ENCODE results near the gene DMTF1. TPM values are rescaled to one million over a fixed set of nuclear protein-coding genes. Genes with fewer than 3 reads are reported as not detected.

DMTF1 gene
- total RNA-seq, 2 experiments from 2014 or later, result 111 to 197 TPM

DNA sequence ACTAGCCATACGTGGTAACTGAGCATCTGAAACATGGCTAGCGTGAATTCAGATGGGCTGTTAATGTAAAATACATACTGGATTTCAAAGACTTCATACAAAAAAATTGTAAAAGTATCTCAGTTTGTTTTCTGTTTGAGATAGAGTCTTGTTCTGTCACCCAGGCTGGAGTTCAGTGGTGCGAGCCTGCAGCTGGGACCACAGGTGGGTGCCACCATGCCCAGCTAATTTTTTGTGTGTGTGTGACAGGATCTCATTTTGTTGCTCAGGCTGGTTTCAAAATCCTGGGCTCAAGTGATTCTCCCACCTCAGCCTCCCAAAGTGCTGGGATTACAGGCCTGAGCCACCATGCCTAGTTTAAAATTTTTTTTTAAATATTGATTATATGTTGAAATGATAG is 62.8 kb downstream of the DMTF1 start:
- BruUV-seq (replicated peaks), result no TSS peak
- peaks cover 82% of the 10 kb centered on the region for H3K36me3 ChIP-seq (ENCODE audit: insufficient read depth, low read length)
- no peak for TF ChIP-seq EZH2phosphoT487 (IDR thresholded peaks at IDR 0.05; ENCODE audit: borderline replicate concordance, low read depth, low read length)
- TF ChIP-seq, protein P1, sequence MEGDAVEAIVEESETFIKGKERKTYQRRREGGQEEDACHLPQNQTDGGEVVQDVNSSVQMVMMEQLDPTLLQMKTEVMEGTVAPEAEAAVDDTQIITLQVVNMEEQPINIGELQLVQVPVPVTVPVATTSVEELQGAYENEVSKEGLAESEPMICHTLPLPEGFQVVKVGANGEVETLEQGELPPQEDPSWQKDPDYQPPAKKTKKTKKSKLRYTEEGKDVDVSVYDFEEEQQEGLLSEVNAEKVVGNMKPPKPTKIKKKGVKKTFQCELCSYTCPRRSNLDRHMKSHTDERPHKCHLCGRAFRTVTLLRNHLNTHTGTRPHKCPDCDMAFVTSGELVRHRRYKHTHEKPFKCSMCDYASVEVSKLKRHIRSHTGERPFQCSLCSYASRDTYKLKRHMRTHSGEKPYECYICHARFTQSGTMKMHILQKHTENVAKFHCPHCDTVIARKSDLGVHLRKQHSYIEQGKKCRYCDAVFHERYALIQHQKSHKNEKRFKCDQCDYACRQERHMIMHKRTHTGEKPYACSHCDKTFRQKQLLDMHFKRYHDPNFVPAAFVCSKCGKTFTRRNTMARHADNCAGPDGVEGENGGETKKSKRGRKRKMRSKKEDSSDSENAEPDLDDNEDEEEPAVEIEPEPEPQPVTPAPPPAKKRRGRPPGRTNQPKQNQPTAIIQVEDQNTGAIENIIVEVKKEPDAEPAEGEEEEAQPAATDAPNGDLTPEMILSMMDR (conservative IDR thresholded peaks at IDR 0.05; ENCODE audit: low read length), result no peak
- peaks cover 9% of the 10 kb centered on the region; the same call in 1 of the 2 replicates for H3K9me3 ChIP-seq (ENCODE audit: low read length)
- ChIA-PET CTCF (ENCODE audit: unreplicated experiment) (interaction anchor here (1.3 kb wide), 1 partner anchor 60 kb away, joined by 3 read pairs; no protein-coding TSS in a partner anchor), POLR2A (interaction anchor here (0.7 to 7.3 kb wide), 6 partner anchors 12 to 62 kb away, joined by 3 to 192 read pairs (median 31); partner anchors contain the start of gene DMTF1)
- H3K4me1 ChIP-seq (ENCODE audit: insufficient read depth, low read length, poor library complexity, severe bottlenecking), result peaks cover 63% of the 10 kb centered on the region
- peak overlapping the region; percentile 88 for H3K4me2 ChIP-seq (ENCODE audit: low read length)
- H3K79me2 ChIP-seq (ENCODE audit: insufficient read depth, low read depth, low read length), result peaks cover 88% of the 10 kb centered on the region
- no peaks in the 10 kb centered on the region for H3K9me2 ChIP-seq (ENCODE audit: insufficient read depth, low read length)
- peaks cover 42% of the 10 kb centered on the region for H4K20me1 ChIP-seq (ENCODE audit: insufficient read depth, low read length)
- H2AFZ ChIP-seq (ENCODE audit: low read length), result no peak overlapping the region
- intact Hi-C loops (cut with micrococcal nuclease; ENCODE audit: unreplicated experiment), result loop anchor here (5.0 kb wide), 1 partner anchor 717 kb away; the partner anchor contains the start of gene ADAM22
- peak; percentile 78 for DNase-seq (ENCODE audit: low spot score)
- H3K4me3 ChIP-seq (ENCODE audit: low read depth, low read length, poor library complexity, severe bottlenecking), result peak overlapping the region; percentile 82
- peak overlapping the region; percentile 98 for H3K27ac ChIP-seq (ENCODE audit: low read depth, low read length, poor library complexity, severe bottlenecking)

DNA sequence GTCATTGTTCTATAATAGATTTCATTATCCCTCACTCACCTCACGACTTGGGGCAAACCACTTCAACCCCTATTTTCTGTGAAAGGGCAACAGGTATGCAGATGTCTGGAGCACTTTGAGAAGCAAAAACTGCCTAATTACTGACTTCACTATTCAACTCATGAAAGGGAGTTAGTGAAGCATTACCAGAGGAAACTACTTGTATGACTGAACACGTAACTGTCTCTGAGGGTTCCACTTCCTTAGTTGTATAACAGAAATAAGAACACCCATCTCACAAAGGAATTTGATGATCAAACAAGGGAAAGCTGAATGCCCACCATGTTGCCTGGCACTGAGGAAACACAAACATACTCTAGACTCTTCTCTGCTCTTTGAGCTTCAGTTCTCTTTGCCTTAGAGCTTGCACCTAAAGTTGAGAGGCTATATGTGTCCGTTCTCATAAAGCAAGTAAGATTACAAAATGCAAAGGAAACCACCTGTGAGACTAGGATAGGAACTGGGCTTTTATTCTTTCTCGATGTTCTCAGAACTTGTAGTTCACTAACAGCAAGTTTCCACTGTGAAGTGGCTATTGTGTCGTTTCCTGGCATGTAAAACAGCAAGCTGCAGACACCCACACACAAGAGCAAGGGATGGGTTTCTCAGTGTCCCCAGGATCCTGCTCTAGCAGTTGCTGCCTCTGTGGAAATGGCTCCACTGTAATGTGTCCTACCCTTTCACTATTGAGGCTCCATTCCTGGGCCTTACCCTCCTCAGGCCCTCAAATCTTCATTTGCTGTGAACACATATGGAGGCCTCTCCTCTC is 64.7 kb downstream of the DMTF1 start:
- peaks cover 64% of the 10 kb centered on the region for H3K36me3 ChIP-seq (ENCODE audit: insufficient read depth, low read length)
- peaks cover 3% of the 10 kb centered on the region; the same call in 1 of the 2 replicates for H3K9me3 ChIP-seq (ENCODE audit: low read length)
- intact Hi-C loops (cut with micrococcal nuclease; ENCODE audit: unreplicated experiment), result loop anchor here (5.0 kb wide), 1 partner anchor 715 kb away; the partner anchor contains the start of gene ADAM22
- H3K4me1 ChIP-seq (ENCODE audit: insufficient read depth, low read length, poor library complexity, severe bottlenecking), result peaks cover 68% of the 10 kb centered on the region
- no TSS peak for BruUV-seq (replicated peaks)
- H3K9me2 ChIP-seq (ENCODE audit: insufficient read depth, low read length), result no peaks in the 10 kb centered on the region
- H3K4me2 ChIP-seq (ENCODE audit: low read length), result peak overlapping the region; percentile 88
- H3K27ac ChIP-seq (ENCODE audit: low read depth, low read length, poor library complexity, severe bottlenecking), result peak overlapping the region; percentile 98
- DNase-seq (ENCODE audit: low spot score), result peak; percentile 92
- TF ChIP-seq EZH2phosphoT487 (IDR thresholded peaks at IDR 0.05; ENCODE audit: borderline replicate concordance, low read depth, low read length), result no peak
- TF ChIP-seq, protein P1 (conservative IDR thresholded peaks at IDR 0.05; ENCODE audit: low read length), result no peak
- H2AFZ ChIP-seq (ENCODE audit: low read length), result no peak overlapping the region
- peak overlapping the region; percentile 82 for H3K4me3 ChIP-seq (ENCODE audit: low read depth, low read length, poor library complexity, severe bottlenecking)
- H4K20me1 ChIP-seq (ENCODE audit: insufficient read depth, low read length), result peaks cover 36% of the 10 kb centered on the region
- CTCF ChIA-PET (ENCODE audit: unreplicated experiment), result no interaction called here
- peaks cover 69% of the 10 kb centered on the region for H3K79me2 ChIP-seq (ENCODE audit: insufficient read depth, low read depth, low read length)
- POLR2A ChIA-PET, result interaction anchor here (0.7 to 7.3 kb wide), 12 partner anchors 9 to 663 kb away, joined by 3 to 192 read pairs (median 4); partner anchors contain the start of genes DBF4, DMTF1 and SLC25A40
